Measurements from ENCODE around the gene GRID2.

The GRID2 gene

GRCh38 chr4:92733231-92733630, 429.5 kb downstream of the GRID2 start:
- no peak for DNase-seq (ENCODE audit: low read depth)

DNA sequence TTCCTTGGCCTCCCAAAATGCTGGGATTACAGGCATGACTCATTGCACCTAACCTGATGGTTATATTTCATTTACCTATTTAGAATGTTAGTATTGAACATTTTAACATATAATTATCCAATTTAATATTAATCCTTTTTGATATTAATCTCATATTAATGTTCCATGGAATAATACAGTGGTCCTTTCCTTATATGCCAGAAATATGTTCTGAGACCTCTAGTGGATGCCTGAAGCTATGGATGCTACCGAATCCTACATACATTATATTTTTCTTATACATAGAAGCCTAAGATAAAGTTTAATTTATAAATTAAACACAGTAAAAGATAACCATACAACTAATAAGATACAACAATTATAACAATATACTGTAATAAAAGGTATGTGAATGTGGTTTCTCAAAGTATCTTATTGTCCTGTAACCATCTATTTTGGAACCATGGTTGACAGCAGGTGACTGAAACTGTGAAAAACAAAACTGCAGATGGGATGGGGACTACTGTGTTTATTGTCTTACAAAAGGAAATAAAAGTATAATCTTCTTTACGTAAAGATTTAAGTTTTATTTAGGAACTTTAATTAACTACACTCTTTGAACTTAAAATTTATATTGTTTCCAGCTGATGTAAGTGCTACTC, 431.4 kb downstream of the GRID2 start:
- no peak for DNase-seq (ENCODE audit: low read depth)

DNA sequence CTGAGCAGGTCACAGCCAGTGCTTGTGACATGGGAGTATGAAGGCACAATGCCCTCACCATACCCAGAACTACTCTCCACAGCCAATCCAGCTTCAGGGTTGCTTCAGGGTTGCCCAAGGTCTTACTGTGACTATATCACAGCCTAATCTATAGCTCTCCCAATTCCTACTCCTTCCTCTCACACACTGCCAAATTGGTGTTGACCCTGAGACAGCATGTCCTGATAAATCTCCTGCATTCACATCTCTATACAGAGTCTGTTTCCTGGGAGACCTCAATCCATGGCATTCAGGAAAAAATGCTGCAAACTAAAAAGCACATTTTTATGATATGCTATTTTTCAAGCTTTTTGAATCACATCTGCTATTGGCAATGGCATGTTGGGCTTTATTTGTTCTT, 456.7 kb downstream of the GRID2 start:
- no peak for DNase-seq (ENCODE audit: low read depth)

GRCh38 chr4:92776080-92776479, 472.3 kb downstream of the GRID2 start:
- DNase-seq (ENCODE audit: low read depth), result no peak

DNA sequence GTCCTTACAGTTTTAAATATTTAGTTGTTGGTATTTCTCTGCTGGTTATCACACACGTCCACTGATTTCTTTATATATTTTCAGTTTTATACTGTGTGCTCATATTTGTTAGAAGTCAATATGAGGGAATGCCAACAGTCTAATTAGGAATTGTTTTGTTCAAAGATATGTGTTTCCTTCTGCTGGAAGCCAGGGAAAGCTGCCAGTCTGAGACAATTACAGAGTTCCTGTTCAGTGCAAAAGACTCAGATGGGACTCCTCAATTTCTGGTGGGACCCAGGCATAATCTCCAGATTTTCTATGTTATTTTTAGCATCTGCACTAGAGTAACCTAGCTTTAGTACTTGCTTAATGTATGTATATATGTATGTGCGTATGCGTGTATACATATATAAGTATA, 486.0 kb downstream of the GRID2 start:
- DNase-seq (ENCODE audit: low read depth), result no peak

DNA sequence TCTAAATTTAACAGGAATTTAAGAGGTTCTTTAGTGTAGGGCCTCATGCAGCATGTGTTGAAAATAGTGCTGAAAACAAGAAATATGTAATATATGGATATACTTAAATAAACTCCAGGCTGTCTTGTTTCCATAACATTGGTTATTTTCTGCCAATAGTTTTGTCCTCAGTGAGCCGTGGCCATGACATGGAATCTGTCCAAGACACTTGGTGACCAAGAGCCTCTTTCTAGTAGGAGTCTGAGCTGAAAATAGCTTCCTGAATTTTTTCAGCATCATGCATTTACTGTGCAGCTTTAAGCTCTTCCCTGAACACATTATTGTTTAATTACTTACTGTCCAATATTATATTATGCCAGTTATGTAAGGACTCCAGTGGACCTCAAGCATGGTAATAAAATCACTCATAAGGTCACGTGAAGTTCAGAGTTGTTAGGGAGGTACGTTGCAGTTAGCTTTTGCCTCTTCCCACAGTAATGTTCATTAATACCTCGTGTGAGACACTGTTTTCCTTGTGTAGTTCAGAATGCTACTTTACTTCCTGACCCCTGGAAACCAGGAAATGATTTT, 488.2 kb downstream of the GRID2 start:
- no peak for DNase-seq (ENCODE audit: low read depth)

- DNase-seq (ENCODE audit: low read depth), result no peak
Measured at GRCh38 chr4:92809381-92809780, 505.6 kb downstream of the GRID2 start.

GRCh38 chr4:92812652-92813051, 508.9 kb downstream of the GRID2 start:
- DNase-seq (ENCODE audit: low read depth), result no peak

- DNase-seq (ENCODE audit: low read depth), result no peak
Measured at GRCh38 chr4:92814677-92815076, 510.9 kb downstream of the GRID2 start.

- DNase-seq (ENCODE audit: low read depth), result no peak
Measured at GRCh38 chr4:92825256-92825655, 521.5 kb downstream of the GRID2 start.

DNA sequence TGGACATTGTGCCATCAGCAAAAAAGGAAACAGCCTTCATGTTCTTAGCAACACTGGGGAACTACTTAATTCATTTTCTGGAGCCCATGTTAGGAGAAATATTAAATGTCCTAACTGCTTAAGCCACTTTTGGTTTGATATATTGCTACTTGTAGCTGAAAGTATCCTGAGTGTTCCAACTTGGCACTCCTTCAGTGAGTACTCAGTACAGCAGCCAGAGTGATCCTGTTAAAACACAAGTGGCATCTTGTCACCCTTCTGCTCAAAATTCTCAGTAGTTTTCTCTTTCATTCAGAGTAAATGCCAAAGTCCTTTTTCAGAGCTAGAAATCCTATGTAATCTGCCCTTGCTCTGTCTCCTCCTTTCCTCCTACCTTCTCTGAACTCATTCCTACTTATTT, 522.0 kb downstream of the GRID2 start:
- DNase-seq (ENCODE audit: low read depth), result no peak

- no peak for DNase-seq (ENCODE audit: low read depth)
Measured at GRCh38 chr4:92830771-92831170, 527.0 kb downstream of the GRID2 start.

DNA sequence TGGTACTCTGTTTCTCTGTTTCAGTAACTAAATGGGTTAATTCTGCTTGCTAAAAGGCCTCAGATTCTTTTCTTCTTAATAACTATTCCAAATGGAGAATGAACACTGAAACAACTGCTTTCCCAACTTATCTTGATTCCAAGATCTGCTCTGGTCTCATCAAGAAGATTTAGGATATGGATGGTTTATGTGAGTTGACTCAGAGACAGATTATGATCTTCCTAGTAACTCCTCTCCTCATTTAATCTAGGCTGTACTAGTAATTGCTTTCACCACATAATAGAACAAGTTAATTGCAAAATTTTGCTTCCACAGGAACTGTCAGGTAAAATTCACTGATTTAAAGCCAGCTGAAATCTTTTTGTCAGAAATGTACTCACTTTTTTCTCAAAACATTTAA, 537.1 kb downstream of the GRID2 start:
- DNase-seq (ENCODE audit: low read depth), result no peak

- no peak for DNase-seq (ENCODE audit: low read depth)
Measured at GRCh38 chr4:92843784-92844183, 540.0 kb downstream of the GRID2 start.

DNA sequence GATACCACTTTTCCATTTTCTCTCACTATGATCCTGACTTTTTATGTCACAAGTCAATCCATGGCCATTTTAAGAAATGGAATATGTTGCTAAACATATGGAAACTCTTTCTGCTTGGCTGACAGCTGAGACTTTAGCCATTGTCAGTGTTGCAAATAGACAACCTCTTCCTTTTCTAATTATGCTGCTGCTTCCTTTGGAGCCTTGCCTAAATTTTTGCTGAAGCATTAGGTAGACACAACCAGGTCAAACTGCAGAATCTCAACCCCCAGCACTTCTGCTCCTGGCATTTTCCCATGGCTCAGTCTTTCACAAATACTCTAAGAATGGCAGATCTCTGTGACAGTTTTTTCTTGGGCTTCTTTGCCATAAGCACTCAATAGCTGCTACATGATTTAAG, 543.3 kb downstream of the GRID2 start:
- no peak for DNase-seq (ENCODE audit: low read depth)

DNA sequence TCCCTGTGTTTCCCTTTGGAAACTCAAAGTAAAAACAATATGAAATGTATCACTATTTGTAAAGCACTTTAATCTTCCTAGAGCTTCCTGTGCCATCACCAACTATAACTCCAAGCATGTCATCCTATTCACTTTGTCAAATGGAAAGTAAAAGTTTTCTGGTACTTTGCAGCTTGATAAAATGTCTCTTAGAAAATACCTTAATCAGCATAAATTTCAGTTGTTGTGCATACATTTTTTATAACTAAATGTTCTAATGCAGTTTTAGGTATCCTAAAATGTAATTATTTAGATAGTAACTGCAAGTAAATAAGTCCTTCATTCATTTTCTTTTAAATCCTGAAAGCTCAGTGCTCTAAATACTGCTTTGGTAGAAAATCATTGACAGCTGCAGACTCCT, 558.7 kb downstream of the GRID2 start:
- DNase-seq (ENCODE audit: low read depth), result no peak

DNA sequence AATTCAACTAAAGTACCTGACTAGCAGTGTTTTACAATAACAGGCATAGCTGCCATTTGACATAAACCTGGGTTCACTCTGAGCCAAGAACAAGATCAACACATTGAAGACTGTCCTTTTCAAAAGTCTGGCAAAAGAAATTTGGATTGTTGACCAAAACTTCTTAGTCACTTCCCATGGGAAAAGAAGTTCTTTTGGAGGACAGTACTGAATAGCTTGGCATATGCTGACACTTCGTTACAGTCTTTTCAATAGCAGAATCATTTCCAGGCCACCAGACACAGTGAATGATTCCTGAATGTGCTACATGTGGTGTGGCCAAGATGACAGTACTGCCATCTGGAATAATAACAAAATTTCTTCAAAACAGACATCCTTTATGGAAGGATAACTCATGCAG, 560.3 kb downstream of the GRID2 start:
- DNase-seq (ENCODE audit: low read depth), result no peak

GRCh38 chr4:92872604-92873003, 568.8 kb downstream of the GRID2 start:
- no peak for DNase-seq (ENCODE audit: low read depth)

GRCh38 chr4:92885632-92886031, 581.9 kb downstream of the GRID2 start:
- DNase-seq (ENCODE audit: low read depth), result no peak

GRCh38 chr4:92952426-92952825, 648.7 kb downstream of the GRID2 start:
- DNase-seq (ENCODE audit: low read depth), result no peak

DNA sequence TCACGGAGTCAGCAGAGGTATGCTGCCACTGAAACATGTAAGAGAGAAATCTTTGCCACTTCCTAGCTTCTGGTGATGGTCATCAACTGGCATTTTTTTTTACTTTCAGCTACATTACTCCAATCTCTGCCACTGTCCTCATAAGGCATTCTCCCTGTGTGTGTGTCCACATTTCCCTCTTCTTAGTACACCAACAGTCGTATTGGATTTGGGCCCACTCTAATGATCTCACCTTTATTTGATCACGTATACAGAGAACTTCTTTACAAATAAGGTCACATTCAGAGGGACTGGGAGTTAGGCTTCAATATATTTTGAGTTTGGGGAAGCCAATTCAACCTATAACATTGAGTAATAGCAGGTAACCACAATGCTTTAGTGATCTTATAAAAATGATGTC, 649.1 kb downstream of the GRID2 start:
- DNase-seq (ENCODE audit: low read depth), result no peak

DNA sequence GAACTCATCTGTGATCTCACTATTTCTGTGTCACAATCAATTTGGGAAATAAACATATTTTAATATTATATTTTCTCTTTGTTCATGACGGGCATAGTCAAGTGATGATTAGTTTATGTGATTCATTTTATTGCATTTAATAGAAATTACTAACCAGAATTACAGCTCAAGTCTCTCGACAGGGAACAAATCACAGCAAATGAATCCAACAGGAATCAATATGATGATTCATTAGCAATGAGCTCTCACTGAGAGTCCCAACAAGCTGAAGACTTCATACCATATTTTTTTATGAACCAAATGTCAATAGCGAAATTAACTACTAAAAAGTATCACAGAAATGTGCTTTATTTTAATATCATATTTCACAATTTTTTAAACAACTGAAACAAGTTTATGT, 649.7 kb downstream of the GRID2 start:
- DNase-seq (ENCODE audit: low read depth), result no peak

DNA sequence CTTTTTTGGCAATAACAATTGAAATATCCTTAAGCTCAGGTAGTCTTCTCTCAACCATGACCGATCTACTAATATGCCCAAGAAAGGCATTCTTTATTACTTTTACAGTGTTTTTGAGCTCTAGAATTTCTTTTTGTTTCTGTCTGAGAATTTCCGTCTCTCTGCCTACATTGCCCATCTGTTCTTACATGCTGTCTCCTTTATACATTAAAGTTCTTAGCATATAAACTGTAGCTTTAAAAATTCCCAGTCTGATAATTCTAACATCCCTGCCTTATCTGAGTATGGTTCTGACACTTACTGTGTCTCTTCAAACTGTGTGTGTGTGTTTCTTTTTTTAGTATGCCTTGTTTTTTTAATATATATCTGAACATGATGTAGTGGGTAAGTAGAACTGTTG, 658.1 kb downstream of the GRID2 start:
- no peak for DNase-seq (ENCODE audit: low read depth)

DNA sequence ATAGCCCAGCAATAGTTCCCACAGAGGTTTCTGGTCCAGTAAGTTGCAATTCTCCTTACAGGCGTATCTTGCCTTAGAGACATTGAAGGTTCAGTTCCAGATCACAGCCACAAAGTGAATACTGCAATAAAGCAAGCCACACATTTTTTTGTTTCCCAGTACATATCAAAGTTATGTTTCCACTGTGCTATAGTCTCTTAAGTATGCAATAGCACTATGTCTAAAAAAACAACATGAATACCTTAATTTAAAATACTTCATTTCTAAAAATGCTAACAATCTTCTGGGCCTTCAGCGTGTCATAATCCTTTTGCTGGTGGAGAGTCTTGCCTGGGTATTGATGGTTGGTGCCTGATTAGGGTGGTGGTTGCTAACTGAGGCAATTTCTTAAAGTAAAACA, 659.1 kb downstream of the GRID2 start:
- DNase-seq (ENCODE audit: low read depth), result no peak

Measured in activated T-helper 9 cell treated with anti-CD3 and anti-CD28 coated beads, Interleukin-2, amount 50 U/mL, for 16 hours (primary cell).